ENCODE measurements around the gene MTHFR.

DNA sequence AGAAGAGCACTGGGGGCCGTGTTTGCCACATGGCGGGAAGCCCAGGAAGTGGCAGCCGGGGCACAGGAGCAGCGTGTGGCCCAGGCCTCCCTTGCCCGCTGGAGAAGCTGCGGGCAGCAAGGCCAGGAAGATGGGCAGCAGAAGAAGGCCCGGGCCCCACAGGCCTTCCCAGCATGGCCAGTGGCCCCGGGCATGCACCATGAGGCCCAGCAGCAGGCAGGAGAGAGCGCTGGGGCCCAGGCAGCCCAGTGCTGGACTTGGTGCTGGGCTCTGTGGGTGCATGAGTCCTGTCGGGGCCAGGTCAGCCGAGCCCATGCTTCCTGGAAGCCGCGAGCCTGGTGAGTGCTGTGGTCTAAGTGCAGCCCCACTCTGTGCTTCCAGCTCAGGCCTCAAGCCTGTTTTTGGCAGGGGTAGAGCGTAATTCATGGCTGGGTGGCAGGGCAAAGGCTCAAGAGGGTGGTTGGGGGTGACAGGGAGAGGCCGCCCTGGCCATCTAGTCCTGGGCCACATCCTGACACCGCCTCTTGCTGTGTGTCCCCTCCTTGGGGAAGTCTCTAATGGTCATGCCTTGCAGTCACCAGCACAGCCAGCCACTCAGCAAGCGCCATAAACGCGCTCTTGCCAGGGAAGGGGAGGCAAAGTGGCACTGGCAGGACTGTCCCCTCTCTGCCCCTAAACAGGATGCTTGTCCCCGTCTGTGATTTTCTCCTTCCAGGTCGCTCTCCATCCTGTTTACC is 21.3 kb downstream of the MTHFR start:
- TF ChIP-seq EZH2 (IDR thresholded peaks at IDR 0.05; ENCODE audit: borderline replicate concordance, insufficient read depth, low read length, poor library complexity, severe bottlenecking) = no peak
- TF ChIP-seq REST (IDR thresholded peaks at IDR 0.05; ENCODE audit: borderline replicate concordance) = no peak
- TF ChIP-seq CTCF (IDR thresholded peaks at IDR 0.05; ENCODE audit: poor library complexity, severe bottlenecking) = no peak

Data from neural cell (in vitro differentiated cells).